Heart right ventricle (tissue), 16 donors: ENCODE results near the gene ADAMTSL2. TPM values are rescaled to one million over a fixed set of nuclear protein-coding genes. Genes with fewer than 3 reads are reported as not detected.
"Not testable (repeated sequence)": the region's sequence is repeated elsewhere in the genome, so short reads cannot be mapped to it uniquely, and the experiment has no call there.

ENCODE experiments used
- ATAC-seq, 8 donors: fragments of 200-7000 bp; cut with Tn5 transposase; one replicate each; pipeline ENCODE4 v1.9.1; 2020; ENCODE audit warnings: mild to moderate bottlenecking in 8 of 8, moderate library complexity in 8 of 8, moderate number of reproducible peaks in 1 of 8
- DNase-seq, 2 donors: peaks; one replicate each; pipeline ENCODE4 v3.0.0-alpha.2; 2020
- H3K27ac ChIP-seq, 10 donors: fragments of 200-600 bp; sonication (generic) in 2 of 10; one replicate each; pipeline versions ENCODE4 v1.5.0 to v1.8.0; 2020 to 2022; ENCODE audit warnings: mild to moderate bottlenecking in 3 of 10
- H3K27me3 ChIP-seq, 7 donors: fragments of 200-600 bp; one replicate each; pipeline ENCODE4 v1.8.0; 2021 to 2022; ENCODE audit warnings: mild to moderate bottlenecking in 2 of 7
- H3K36me3 ChIP-seq, 9 donors: fragments of 200-600 bp; sonication (generic) in 1 of 9; one replicate each; pipeline versions ENCODE4 v1.5.0 to v1.8.0; 2020 to 2022; ENCODE audit warnings: mild to moderate bottlenecking in 2 of 9
- H3K4me1 ChIP-seq, 9 donors: fragments of 200-600 bp; sonication (generic) in 1 of 9; one replicate each; pipeline versions ENCODE4 v1.5.0 to v1.8.0; 2020 to 2022; ENCODE audit warnings: mild to moderate bottlenecking in 4 of 9
- H3K4me3 ChIP-seq, 10 donors: fragments of 200-600 bp; sonication (generic) in 2 of 10; one replicate each; pipeline versions ENCODE4 v1.5.0 to v1.8.0; 2020 to 2022; ENCODE audit warnings: mild to moderate bottlenecking in 7 of 10, moderate library complexity in 2 of 10
- H3K9me3 ChIP-seq, 11 donors: fragments of 200-600 bp in 10 of 11; sonication (generic) in 2 of 11; one replicate each; pipeline versions ENCODE4 v1.5.0 to v1.8.0; 2013 to 2022; ENCODE audit warnings: mild to moderate bottlenecking in 2 of 11, control low read depth in 1 of 11, moderate library complexity in 1 of 11
- WGBS, 2 donors: extraction: QIAGEN DNeasy Blood & Tissue Kit; methylation state at CpG; one replicate each; pipeline ENCODE4 v1.1.7; 2013; ENCODE audit warnings: inconsistent platforms in 1 of 2; 5-methylcytosine and 5-hydroxymethylcytosine counted together
- intact Hi-C, 10 donors: fragments of 100-400 bp; cut with DNase I; formaldehyde crosslinking; loops; one replicate each; pipeline versions ENCODE4 v1.11.1 to v1.14.2; 2022
- polyA plus RNA-seq, 2 donors: library from polyadenylated mRNA; stranded (reverse); fragments of 200-250 nt; gene quantifications; one replicate each; pipeline ENCODE4 v1.2.3, GENCODE V29; 2013
- total RNA-seq, 10 donors: library from RNA; stranded (reverse); fragmentation: NEBNext Ultra II Directional in 3 of 10; extraction: Animal tissue kit (Norgen Biotek cat#: 25700) in 3 of 10; gene quantifications; one replicate each; pipeline versions ENCODE4 v1.2.1 to v1.2.4, GENCODE V29; 2021 to 2023
- TF ChIP-seq, protein P1 (sequence below), 9 donors: fragments of 200-600 bp; sonication (generic) in 2 of 9; IDR thresholded peaks; one replicate each; pipeline versions ENCODE4 v1.5.0 to v1.8.0; 2021 to 2022; ENCODE audit warnings: antibody characterized with exemption in 9 of 9, mild to moderate bottlenecking in 5 of 9, moderate library complexity in 1 of 9
- donor health status: Arrhythmogenic right ventricular cardiomyopathy.
- donor health status: ischemic (EF 13 %, LVEDD 7.1; RV severe dilation, severe dysfunction).
- donor health status: healthy with polysubstance abuse.
- donor health status: DM: no; HTN: yes; CAD: no.
- donor health status: DM: no; HTN: no; CAD: no.
- donor health status: ischemic (EF 25% LVEDD 6.9; RV normal size, moderate dysfunction).
- donor health status: ischemic (EF 25% LVEDD 5.7; RV mildly dilated, moderate dysfunction).
- donor health status: healthy.
- donor health status: DM: yes; HTN: yes; CAD: no.
- donor health status: Ischemic cardiomyopathy.
- donor health status: ischemic (EF 35%, LVEDD 5.7; RV mildly dilated, moderate dysfunction).
- donor health status: nonischemic (EF 11% LVEDD 7.7; RV severe dilation, severe dysfunction).
- donor health status: DM: yes; HTN: yes; CAD: no.
- donor health status: PGD.
- donor health status: ischemic (EF 29% LVEDD 5.4; RV normal size, mild dysfunction).
- donor health status: nonischemic (EF 23%, LVEDD 6.1; RV moderate dilation, normal function).

The ADAMTSL2 gene
- total and polyA plus RNA-seq, 12 donors = 2.0 to 9.1 (median 4.5) TPM

DNA sequence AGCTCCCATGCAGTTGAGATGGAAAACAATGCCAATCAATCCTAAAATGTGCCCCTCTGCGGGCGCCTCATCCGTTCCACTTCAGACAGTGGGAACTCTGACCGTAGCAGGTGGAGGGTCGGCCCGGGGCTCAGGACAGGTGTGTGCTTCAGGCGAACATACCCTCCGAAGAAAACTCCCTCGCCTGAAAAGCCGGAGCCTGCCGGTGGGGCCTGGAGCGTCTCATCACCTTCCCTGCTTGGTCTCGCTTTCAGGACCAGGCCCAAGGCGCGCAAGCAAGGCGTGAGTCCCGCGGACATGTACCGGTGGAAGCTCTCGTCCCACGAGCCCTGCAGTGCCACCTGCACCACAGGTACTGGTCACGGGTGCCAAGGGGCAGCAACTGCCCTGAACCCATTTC, 26.4 kb downstream of the ADAMTSL2 start:
- 93 to 95% methylated on average over 22 of the region's 22 CpGs for WGBS, 2 donors
- ATAC-seq (no peak), DNase-seq (no peak)
- H3K4me3 ChIP-seq = no peak overlapping the region
- peak overlapping the region in 1 of 10 donors; percentile 80 for H3K27ac ChIP-seq
- peaks cover 0 to 6% (median 0%) of the 10 kb centered on the region in 9 donors for H3K36me3 ChIP-seq
- TF ChIP-seq, protein P1, sequence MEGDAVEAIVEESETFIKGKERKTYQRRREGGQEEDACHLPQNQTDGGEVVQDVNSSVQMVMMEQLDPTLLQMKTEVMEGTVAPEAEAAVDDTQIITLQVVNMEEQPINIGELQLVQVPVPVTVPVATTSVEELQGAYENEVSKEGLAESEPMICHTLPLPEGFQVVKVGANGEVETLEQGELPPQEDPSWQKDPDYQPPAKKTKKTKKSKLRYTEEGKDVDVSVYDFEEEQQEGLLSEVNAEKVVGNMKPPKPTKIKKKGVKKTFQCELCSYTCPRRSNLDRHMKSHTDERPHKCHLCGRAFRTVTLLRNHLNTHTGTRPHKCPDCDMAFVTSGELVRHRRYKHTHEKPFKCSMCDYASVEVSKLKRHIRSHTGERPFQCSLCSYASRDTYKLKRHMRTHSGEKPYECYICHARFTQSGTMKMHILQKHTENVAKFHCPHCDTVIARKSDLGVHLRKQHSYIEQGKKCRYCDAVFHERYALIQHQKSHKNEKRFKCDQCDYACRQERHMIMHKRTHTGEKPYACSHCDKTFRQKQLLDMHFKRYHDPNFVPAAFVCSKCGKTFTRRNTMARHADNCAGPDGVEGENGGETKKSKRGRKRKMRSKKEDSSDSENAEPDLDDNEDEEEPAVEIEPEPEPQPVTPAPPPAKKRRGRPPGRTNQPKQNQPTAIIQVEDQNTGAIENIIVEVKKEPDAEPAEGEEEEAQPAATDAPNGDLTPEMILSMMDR (IDR thresholded peaks at IDR 0.05) = no peak
- no peaks in the 10 kb centered on the region for H3K27me3 ChIP-seq
- intact Hi-C loops = no loop called here
- H3K4me1 ChIP-seq = peaks cover 35 to 64% (median 53%) of the 10 kb centered on the region in 9 donors
- no peaks in the 10 kb centered on the region for H3K9me3 ChIP-seq

DNA sequence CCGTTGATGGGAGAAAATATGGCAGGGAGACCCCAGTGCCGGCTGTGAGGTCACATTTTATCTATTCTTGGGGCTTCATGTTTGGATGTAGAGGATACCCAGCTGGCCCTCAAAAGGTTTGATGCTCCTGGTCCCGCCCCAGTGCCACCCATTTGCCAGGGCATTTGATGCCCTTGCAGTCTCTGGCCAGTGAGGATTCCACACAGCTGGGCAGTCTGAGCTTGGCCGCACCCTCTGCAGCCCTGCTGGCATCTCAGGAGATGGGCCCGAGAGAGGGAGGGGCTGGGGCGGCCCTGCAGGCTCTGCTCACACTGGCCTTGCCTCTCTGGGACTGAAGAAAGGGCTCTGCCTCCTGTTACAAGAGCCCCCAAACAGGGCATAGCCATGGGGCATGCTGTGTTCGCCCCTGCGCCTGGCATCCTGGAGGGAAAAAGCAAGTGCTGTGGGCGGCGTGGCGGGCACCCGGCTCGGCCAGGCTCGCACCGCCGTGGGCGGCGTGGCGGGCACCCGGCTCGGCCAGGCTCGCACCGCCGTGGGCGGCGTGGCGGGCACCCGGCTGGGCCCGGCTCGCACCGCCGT, 27.6 kb downstream of the ADAMTSL2 start:
- Histone ChIP-seq H3K9me3 (no peaks in the 10 kb centered on the region), H3K4me1 (peaks cover 35 to 60% (median 53%) of the 10 kb centered on the region in 9 donors), H3K4me3 (no peak overlapping the region), H3K27ac (no peak overlapping the region), H3K36me3 (no peaks in the 10 kb centered on the region), H3K27me3 (no peaks in the 10 kb centered on the region)
- no peak for ATAC-seq
- intact Hi-C loops = no loop called here
- 91 to 94% methylated on average over 20 to 32 of the region's 32 CpGs for WGBS, 2 donors
- DNase-seq = no peak
- TF ChIP-seq, protein P1 (IDR thresholded peaks at IDR 0.05) = no peak

DNA sequence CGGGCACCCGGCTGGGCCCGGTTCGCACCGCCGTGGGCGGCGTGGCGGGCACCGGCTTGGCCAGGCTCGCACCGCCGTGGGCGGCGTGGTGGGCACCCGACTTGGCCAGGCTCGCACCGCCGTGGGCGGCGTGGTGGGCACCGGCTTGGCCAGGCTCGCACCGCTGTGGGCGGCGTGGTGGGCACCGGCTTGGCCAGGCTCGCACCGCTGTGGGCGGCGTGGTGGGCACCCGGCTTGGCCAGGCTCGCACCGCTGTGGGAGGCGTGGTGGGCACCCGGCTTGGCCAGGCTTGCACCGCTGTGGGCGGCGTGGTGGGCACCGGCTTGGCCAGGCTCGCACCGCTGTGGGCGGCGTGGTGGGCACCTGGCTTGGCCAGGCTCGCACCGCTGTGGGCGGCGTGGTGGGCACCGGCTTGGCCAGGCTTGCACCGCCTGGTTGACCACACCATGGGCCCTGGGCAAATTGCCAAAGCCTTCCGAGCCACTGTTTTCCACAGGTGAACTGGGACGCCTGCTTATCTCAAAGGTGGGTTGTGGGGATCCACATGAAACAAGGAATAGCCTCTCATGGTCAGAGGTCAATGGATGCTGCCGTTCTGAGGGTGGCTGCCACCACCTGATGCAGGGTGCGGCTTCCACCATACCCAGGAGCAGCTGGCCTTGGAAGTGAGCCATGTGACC, 28.2 kb downstream of the ADAMTSL2 start:
- no peak for DNase-seq
- H3K4me1 ChIP-seq = peaks cover 32 to 53% (median 46%) of the 10 kb centered on the region in 9 donors
- WGBS, 2 donors = 91 to 92% methylated on average over 32 to 50 of the region's 54 CpGs
- H3K27ac ChIP-seq = peak overlapping the region in 5 of 10 donors; percentile 10 to 60 (median 32)
- H3K27me3 ChIP-seq = no peaks in the 10 kb centered on the region
- ATAC-seq = no peak
- no peaks in the 10 kb centered on the region for H3K36me3 ChIP-seq
- intact Hi-C loops = no loop called here
- TF ChIP-seq, protein P1 (IDR thresholded peaks at IDR 0.05) = no peak
- H3K4me3 ChIP-seq = no peak overlapping the region
- no peaks in the 10 kb centered on the region for H3K9me3 ChIP-seq

DNA sequence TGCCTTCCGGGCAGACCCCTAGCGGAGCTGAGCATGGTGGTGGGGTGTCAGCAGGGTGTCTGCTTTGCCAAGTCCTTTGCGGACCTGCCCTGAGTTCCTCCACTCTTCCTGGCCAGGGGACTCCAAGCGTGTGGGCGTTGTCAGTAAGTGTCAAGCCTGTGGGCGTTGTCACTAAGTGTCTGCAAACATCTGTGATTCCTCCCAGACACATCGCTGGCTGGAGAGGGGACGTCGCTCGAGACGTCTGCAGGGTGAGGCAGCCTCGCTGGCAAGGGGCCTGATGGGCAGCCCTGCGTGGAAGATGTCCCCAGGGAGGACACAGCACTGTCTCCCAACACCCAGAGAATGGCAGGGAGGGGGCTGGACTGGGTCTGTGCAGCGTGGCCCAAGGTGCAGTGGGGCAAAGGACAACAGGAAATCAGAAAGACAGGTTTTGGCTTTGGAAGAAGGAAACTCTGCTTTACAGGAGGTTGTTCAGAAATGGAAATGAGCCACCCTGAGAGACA, 28.8 kb downstream of the ADAMTSL2 start:
- H3K27me3 ChIP-seq = no peaks in the 10 kb centered on the region
- peak; percentile 34 to 73 for DNase-seq
- peak in 7 of 8 donors; percentile 8 to 64 (median 20) for ATAC-seq
- H3K9me3 ChIP-seq = no peaks in the 10 kb centered on the region
- intact Hi-C loops = no loop called here
- H3K36me3 ChIP-seq = peaks cover 0 to 3% (median 0%) of the 10 kb centered on the region in 9 donors
- H3K4me3 ChIP-seq = no peak overlapping the region
- 6 to 7% methylated on average over 14 of the region's 14 CpGs for WGBS, 2 donors
- TF ChIP-seq, protein P1 (IDR thresholded peaks at IDR 0.05) = no peak
- H3K4me1 ChIP-seq = peaks cover 26 to 48% (median 40%) of the 10 kb centered on the region in 9 donors
- H3K27ac ChIP-seq = peak overlapping the region in 5 of 10 donors; percentile 10 to 60 (median 32)

DNA sequence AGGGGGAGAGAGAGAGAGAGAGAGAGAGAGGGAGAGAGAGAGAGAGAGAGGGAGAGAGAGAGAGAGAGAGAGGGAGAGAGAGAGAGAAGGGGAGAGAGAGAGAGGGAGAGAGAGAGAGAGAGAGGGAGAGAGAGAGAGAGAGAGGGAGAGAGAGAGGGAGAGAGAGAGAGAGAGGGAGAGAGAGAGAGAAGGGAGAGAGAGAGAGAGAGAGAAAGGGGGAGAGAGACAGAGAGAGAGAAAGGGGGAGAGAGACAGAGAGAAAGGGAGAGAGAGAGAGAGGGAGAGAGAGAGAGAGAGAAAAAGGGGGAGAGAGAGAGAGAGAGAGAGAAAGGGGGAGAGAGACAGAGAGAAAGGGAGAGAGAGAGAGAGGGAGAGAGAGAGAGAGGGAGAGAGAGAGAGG, 29.3 kb downstream of the ADAMTSL2 start:
- Histone ChIP-seq H3K27ac (peak overlapping the region in 1 of 10 donors; percentile 60), H3K4me1 (peaks cover 21 to 43% (median 36%) of the 10 kb centered on the region in 9 donors)
- H3K27me3 ChIP-seq, H3K4me3 ChIP-seq, H3K36me3 ChIP-seq, ATAC-seq, DNase-seq, intact Hi-C loops, H3K9me3 ChIP-seq: not testable (repeated sequence)
